Lower leg skin (tissue), 3 donors: Measurements from ENCODE around the gene GTPBP3.

Source experiments
- CTCF ChIP-seq, 3 donors: fragments of 450-650 bp; IDR thresholded peaks; one replicate each; pipeline ENCODE4 v1.5.1; 2016; ENCODE audit warnings: antibody characterized with exemption in 3 of 3, mild to moderate bottlenecking in 3 of 3, moderate library complexity in 2 of 3
- POLR2A ChIP-seq, 2 donors: fragments of 450-650 bp; IDR thresholded peaks; one replicate each; pipeline ENCODE4 v1.6.1; 2016 to 2017; ENCODE audit warnings: antibody characterized with exemption in 2 of 2, mild to moderate bottlenecking in 1 of 2, moderate library complexity in 1 of 2

- TF ChIP-seq POLR2A (IDR thresholded peaks at IDR 0.05): no peak
- no peak for TF ChIP-seq CTCF (IDR thresholded peaks at IDR 0.05)
Observed at GRCh38 chr19:17306285-17306714, 31.1 kb upstream of the GTPBP3 start.
